G401 (cell line): ENCODE results near the gene BIRC7. TPM values are rescaled to one million over a fixed set of nuclear protein-coding genes. Genes with fewer than 3 reads are reported as not detected.

Experiments used
- DNase-seq: peaks from one replicate; pipeline ENCODE4 v3.0.0-alpha.2; 2015; ENCODE audit warnings: low spot score
- in situ Hi-C: cut with HindIII; loops from 2 replicates; pipeline ENCODE4 v1.10.0; 2016; ENCODE audit warnings: low sequenced_read_pairs, mixed read lengths
- total RNA-seq: library from RNA; depleted of rRNA; stranded (reverse); fragments of >200 nt; shearing (Covaris generic); gene quantifications from 2 replicates; pipeline ENCODE4 v1.2.3, GENCODE V29; 2014; rRNA removed

BIRC7 gene, protein sequence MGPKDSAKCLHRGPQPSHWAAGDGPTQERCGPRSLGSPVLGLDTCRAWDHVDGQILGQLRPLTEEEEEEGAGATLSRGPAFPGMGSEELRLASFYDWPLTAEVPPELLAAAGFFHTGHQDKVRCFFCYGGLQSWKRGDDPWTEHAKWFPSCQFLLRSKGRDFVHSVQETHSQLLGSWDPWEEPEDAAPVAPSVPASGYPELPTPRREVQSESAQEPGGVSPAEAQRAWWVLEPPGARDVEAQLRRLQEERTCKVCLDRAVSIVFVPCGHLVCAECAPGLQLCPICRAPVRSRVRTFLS
- total RNA-seq, result 68.2 and 78.4 TPM in 2 replicates

DNA sequence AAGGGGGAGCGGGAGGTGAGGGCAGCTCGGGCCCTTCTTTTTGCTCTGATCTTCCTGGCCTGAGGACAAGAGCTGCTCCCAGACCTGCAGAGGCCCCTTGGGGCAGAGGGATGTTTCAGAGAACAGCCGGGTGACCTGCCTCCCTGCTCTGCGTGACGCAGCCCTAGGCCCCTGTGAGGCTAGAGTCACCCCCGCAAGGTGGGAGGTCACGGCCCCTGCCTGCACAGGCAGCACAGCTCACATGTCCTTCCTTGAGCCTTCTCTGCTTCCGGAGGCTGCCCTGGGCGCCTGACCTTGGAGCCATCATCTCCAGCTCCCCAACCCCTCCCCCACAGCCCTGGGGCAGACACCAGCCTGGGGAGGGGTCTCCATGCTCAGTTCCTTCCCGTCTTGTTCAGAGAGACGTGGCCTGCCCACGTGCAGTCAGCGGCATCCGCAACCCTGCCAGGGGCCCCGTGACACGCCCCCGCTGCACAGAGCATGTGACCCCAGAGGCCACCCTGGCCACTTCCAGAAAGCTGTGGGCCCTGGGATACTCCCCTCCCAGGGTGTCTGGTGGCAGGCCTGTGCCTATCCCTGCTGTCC, at the start of gene BIRC7:
Gene BIRC7, plus strand, starts transcription at position 507 of the 585 bp plus-strand sequence. CDS start 192 bp downstream, outside the sequence.
- peak; percentile 27 for DNase-seq
- in situ Hi-C loops, result no loop called here

DNA sequence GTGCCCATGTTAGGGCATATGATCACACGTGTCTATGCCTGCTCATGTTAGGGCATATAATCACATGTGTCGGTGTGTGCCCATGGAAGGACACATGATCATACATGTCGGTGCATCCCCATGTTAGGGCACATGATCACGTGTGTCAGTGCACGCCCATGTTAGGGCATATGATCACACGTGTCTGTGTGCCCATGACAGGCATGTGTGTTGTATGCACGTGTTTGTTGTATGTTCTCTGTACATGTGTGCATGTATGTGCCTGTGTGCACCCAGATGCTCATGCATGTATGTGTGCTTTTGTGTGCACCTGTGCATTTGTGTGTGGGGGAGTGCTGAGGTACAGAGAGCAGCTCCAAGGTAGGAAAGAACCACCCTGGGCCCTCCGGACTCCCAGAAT, 49.6 kb upstream of the BIRC7 start:
- DNase-seq, result no peak
- in situ Hi-C loops, result no loop called here

DNA sequence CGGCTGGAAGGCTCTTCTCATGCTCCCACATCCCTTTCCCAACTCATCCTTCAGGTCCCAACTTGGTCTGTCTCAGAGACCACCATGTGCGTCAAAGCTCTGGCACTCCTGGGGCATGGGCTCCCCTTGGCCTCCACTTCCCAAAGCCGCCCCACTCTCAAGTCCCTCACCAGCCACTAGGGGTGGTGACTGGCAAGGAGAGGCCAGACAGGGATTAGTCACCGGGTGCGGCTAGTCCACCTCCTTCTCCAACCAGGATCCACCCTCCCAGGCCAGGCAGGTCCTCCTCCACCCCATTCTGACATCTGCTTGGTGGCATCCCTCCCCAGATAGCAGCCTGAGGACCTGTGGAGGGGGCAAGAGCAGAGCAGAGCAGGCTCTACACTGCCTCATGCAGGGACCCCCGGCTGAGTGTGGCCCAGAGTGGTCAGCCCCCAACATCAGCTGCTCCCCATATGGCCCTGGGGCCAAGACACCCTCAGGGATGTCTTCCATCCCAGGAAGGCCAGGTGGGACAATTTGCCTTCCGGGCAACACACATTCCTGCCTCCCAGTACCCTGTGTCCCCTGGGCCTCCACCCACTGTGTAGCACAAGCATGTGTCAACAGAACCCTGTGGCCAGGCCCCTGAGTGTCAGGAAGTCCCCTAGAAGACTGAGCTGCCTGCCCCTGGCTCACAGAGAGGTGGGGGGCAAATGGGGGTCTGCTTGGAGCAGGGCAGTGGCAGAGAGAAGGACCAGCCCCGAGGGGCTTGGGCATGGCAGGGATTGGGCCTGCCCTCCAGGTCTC, 49.0 kb upstream of the BIRC7 start:
- no peak for DNase-seq
- in situ Hi-C loops, result no loop called here

DNA sequence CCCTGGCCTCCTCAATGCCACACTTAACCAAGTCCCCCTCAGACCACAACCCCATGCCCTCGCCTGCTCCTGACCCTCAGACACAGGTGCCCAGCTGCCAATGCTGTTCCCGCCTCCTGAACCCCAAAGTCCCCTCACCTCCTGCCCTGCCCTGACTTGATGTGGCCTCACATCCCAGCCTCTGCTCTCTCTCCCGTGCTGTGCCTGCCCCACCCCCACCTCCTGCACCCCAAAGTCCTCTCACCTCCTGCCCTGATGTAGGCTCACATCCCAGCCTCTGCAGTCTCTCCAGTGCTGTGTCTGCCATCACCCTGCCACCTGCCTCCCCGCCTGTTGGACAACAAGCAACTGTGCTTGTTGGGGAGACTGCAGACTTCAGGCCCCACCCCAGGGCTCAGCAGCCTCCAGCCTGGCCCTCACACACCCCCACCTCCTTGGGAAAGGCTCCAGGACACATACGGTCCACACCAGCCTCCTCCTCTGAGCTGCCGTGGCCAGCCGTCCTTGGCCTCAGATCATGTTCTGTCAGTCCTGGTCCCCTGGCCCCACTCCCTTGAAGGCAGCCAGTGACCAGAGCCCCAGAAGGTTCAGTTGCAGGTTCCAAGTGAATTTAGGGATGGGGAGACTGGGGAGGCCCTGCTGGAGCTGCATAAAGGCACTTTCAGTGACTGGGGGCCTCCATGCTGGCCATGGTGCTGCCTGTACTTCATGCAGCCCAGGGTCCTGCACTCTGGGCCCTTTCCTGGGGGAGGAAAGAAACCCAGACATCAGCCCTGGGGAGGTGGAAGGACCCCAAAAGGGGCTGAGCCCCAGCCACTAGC, 48.2 kb upstream of the BIRC7 start:
- in situ Hi-C loops, result no loop called here
- no peak for DNase-seq

GRCh38 chr20:63188159-63188442, 47.6 kb upstream of the BIRC7 start:
- in situ Hi-C loops, result no loop called here
- DNase-seq, result no peak

GRCh38 chr20:63188641-63189321, 46.9 kb upstream of the BIRC7 start:
- in situ Hi-C loops, result no loop called here

GRCh38 chr20:63189322-63189642, 46.4 kb upstream of the BIRC7 start:
- DNase-seq, result no peak
- in situ Hi-C loops, result no loop called here

More at GRCh38 chr20:63188641-63189321, 46.9 kb upstream of the BIRC7 start:
- DNase-seq, result no peak

DNA sequence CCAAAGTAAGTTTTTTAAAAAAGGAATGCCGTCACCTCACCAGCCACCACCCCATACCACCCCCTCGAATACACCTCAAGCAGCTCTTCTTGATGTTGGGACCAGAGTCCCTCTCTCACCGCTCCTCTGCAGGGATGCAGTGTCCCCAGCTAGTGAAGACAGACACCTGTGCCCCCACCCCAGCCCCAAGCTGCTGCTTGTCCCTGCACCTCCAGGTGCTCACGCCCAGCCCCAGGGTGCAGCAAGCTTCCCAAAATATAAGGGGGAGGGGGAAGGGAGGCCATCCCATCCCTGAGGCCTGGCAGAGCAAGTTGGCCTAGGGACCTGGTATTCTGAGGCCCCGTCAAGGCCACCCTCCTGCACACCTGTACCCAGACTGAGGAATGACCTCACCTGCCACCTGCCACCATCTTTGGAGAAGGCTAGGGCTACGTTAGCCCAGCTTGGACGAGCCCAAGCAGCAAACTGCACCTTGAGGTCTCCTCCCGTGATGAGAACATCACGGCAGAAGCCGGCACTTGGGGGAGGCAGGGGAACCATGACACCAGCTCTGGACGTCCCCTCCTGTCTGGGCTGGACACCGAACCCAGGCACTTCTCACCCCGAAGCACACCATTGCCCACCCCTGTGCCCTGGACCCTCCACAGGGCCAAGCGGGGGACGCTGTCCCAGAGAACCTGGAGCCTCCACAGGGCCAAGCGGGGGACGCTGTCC, 45.7 kb upstream of the BIRC7 start:
- no peak for DNase-seq
- in situ Hi-C loops, result no loop called here

DNA sequence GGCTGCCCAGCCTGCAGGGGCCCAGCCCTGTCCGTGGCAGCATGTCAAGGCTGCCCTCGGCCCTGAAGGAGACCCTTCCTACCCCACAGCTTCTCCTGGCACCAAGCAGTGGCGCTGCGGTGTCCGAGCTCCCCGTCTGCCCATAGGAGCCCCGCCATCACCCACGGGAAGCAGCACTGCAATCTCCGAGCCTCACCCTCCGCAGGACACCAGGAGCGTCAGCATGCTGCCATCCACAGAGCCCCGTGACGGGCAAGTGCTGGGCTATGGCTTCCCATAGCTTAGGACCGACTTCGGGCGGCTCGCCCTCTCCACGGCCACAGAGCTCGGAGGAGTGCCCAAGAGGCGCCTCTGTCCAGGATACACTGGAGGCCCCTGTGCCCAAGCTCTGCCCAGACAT, 44.9 kb upstream of the BIRC7 start:
- in situ Hi-C loops, result no loop called here
- DNase-seq, result no peak

DNA sequence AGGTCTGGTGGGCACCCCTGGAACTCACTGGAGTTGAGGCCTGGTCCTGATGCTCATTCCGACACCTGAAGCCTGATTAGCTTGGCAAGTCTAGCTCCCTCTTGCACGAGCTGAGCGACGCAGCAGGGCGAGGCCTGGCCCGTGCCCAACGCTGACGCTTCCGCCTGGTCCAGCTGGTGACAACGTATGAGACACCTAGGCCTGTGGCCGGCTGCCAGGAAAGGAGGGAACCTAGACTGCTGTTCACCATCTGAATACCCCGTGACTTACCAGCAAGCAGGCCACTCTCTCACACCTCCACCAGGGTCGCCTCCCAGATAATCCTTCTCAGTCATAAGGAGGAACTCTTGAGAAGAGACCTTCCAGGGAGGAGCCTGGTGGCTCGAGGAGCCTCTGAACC, 44.3 kb upstream of the BIRC7 start:
- in situ Hi-C loops, result no loop called here
- DNase-seq, result peak; percentile 80

DNA sequence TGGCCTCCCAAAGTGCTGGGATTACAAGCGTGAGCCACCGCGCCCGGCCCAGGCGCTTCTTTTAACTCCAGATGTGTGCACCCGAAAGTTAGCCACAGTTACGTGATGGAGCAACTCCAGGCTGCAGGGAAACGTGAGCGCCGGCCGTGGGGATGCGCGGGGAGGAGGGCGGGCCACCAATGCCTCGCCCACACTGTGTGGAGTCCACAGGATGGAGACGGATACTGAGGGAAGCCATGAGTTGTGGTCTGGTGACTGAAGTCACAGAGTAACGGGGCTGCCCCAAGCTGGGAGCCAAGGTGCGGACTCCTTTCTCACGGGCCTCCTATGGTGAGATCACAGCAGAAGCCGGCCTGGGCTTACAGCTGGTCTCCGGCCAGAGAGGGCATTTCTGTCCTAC, 43.0 kb upstream of the BIRC7 start:
- no peak for DNase-seq
- in situ Hi-C loops, result no loop called here

GRCh38 chr20:63194007-63194796, 41.5 kb upstream of the BIRC7 start:
- in situ Hi-C loops, result no loop called here
- no peak for DNase-seq

GRCh38 chr20:63194797-63195173, 40.9 kb upstream of the BIRC7 start:
- in situ Hi-C loops, result no loop called here
- no peak for DNase-seq

GRCh38 chr20:63196768-63197470, 38.8 kb upstream of the BIRC7 start:
- DNase-seq, result no peak
- in situ Hi-C loops, result no loop called here

DNA sequence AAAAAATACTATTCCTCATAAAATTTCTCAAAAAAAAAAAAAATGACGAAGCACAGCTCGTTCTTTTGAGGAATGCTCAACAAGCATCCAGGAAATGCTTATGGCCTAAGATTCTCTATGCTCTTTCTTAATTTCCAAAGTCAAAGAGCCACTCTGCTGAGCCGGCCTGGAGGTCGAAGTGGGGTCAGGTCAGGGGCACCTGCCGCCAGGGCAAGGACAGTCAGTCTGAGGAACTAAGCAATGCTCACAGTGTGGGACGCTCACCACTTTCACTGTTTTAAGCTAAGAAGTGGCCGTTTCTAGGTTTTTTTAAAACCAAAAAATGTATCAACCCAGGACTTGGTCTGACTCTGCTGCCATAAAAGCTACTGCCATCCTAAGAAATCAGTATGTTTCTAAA, 37.1 kb upstream of the BIRC7 start:
- in situ Hi-C loops, result no loop called here
- DNase-seq, result no peak

DNA sequence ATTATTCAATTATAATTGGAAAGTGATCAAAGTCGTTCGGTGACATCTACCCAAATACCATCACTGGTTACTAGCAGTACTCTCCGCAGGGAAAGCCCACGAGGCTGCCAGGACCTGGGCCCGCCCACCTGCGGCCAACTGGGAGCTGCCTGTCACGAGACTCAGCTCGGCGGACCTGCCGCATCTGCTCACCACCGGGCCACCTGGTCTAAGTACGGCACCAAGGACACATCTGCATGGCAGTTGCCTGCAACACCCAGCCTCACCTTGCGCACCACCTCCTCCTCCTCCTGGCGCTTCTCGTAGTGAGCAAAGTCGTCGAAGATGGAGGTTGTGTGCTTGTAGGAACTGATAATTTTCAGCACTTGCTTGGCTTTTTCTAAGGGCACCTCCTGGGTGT, 33.7 kb upstream of the BIRC7 start:
- in situ Hi-C loops, result loop anchor here (10.0 kb wide), 1 partner anchor 193 kb away; no protein-coding TSS in a partner anchor
- no peak for DNase-seq

GRCh38 chr20:63202811-63203526, 32.7 kb upstream of the BIRC7 start:
- in situ Hi-C loops, result loop anchor here (10.0 kb wide), 1 partner anchor 192 kb away; no protein-coding TSS in a partner anchor

More at GRCh38 chr20:63202811-63203526, 32.7 kb upstream of the BIRC7 start:
- no peak for DNase-seq
